Effector CD8-positive, alpha-beta T cell (primary cell): ENCODE data around the gene HOXC10.

Experiments used
- DNase-seq: peaks from one replicate; lab custom pipeline; 2025; lab: John Stamatoyannopoulos, UW

Gene HOXC10

GRCh38 chr12:54016478-54016964 lies 31.6 kb downstream of the HOXC10 start:
- no peak for DNase-seq

- DNase-seq, result no peak
These were observed 32.3 kb downstream of the HOXC10 start for GRCh38 chr12:54017027-54017788.

DNA sequence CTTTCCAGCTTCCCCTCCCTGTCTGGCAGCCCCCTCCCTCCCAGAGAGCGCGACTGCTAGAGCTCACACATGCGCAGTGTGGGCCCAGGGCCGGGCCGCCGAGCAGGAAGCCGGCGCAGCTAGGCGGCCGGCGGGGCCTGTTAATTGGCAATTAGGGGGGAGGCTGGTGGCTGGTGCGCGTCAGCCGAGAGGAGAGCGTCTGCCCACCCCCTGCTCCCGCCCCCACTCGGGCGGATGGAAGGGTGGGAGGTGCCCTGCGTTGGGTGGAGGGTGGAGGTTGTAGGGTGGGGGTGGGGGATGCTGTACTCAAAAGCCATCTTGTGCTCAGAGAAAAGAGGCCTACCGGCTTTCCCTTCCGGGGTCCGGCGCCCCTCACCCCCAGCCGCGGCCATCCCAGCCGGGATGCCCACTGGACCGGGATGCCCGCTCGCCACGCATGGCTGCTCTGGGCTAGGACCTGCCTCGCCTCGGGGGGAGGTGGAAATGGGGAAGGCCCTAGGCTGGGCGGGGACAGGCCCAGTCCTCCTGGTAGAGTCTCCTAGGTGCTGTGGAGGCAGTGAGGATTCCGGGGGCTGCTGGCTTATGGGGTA lies 33.0 kb downstream of the HOXC10 start:
- peak; percentile 59 for DNase-seq

GRCh38 chr12:54018468-54018984 lies 33.6 kb downstream of the HOXC10 start:
- no peak for DNase-seq

GRCh38 chr12:54019091-54019811 lies 34.3 kb downstream of the HOXC10 start:
- DNase-seq, result no peak

DNA sequence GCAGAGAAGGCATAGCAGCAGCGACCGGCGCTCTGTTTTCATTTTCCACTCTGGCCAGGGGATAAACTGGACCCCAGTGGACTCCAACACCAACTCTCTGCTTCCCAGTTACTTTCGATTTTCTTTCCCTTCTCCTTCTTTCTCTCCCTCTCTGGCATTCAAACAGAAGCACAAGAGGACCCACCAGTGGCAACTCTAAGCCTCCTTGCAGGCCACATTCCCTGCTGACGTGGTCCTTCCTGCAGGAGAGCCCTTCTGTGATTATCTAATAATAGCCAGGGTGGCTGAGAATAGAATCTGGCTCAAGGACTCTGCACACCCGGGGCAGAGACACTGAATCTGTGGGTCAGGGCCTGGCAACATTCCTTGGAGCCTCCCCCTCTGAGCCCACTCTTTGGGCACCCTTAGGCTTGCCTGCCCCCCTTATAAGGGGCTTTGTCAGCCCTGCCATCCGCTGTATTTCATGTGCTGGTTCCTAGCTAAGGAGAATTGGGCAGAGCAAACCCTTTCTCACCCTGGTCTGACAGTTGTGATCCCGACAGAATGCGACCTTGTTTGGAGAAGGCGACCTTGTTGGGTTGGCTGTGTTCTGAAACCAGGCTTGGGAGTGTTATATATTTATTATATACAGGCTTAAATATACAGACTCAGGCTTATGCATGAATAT lies 35.1 kb downstream of the HOXC10 start:
- DNase-seq, result no peak

GRCh38 chr12:54020591-54021405 lies 35.9 kb downstream of the HOXC10 start:
- DNase-seq, result no peak

- no peak for DNase-seq
These were observed 36.6 kb downstream of the HOXC10 start for GRCh38 chr12:54021432-54022013.

- DNase-seq, result no peak
These were observed 38.3 kb downstream of the HOXC10 start for GRCh38 chr12:54022960-54023884.

- no peak for DNase-seq
These were observed 39.2 kb downstream of the HOXC10 start for GRCh38 chr12:54024127-54024526.

- DNase-seq, result no peak
These were observed 39.8 kb downstream of the HOXC10 start for GRCh38 chr12:54024581-54025305.

DNA sequence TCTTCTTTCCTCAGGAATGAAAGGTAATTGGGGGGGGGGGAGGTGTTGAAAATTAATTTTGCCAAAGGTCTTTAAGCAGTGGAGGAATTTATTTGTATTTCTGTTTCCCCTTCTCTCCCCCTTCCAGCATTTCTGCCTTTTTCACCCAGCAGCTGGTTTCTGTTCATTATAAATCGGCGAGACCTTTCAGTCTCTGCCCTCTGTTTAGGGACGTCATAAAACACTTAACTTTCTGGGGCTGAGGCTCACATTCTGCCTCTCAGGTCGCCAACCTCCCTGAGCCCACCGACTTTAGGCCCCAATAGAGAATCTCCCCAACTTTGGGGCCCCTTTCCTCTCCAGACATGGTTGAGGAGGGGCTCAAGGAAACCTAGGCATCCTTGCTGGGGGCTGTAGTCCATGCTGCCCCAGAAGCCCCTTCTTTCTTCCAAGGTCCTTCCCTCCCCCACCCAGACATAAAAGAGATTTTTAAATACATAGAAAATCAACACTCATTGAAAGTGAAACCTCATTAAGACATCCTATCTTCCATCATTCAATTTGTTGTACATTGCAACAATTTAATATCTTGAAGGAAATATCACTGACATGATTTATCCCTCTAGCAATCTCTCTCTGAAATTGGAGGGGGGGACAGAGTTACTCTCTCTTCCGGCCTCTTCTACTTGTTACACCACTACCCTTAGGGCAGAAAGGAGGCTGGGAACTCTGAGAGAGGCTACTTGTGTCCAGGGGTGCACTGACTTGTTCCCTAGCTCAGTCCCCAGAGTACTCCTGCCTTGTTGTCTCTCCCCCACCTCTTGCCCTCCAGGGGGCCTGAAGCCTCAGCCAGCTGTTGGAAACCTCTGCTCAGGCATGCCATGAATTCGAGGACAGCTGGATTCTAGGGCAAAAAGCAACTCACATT lies 40.8 kb downstream of the HOXC10 start:
- no peak for DNase-seq

DNA sequence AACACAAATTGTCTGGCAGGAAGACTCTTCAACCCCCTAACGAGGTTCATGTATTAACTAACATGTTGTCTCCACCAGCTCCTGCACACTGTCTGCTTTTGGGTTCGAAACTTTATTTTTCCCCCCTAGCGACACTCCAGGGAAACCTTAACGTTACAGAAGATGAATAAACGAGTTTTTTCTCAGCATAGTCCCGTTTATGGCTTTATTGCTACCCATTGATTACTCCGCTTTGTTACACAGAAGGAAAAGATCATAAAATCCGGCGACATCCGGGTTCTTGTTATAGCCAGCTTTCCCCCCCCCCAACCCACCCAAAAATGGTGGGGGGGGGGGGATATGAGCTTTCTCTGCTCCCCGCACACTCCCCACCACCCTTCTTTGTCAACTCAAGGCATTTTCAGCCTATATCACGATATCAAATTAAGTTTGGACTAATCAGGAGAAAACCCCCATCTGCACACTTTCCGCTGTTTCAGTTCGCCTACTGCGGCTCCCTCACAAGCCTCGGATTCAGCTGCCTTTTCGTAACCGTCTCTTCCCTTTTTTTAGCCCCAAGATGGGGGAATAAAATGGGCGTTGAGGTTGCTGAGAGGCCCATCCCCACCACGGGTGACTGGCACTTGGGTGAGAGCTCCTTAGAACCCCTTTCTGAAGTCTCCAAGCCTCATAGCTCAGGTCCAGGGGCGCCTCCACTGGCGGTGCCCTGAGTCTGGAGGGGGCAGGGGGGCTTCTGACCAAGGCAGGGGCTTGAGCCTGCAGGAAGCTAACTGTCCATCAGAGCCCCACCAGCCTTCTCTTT lies 41.9 kb downstream of the HOXC10 start:
- DNase-seq, result no peak

DNA sequence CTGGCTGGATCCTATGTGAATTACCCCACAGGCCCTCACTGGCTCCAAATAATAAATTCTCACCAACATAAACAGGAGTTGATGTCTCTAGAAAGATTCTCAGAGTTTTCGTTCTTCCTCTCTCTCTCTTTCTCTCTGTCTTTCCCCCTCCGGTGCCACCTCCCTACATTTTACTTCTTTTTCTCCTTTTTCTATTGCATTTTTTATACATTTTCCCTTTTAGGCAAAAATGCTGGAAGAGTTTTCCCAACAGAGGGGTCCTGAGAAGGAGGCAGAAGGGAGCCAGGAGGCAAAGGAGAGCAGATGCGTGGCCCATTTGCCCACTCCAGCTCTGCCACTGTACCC lies 42.5 kb downstream of the HOXC10 start:
- DNase-seq, result no peak

- DNase-seq, result no peak
These were observed 43.6 kb downstream of the HOXC10 start, which contains the start of gene HOXC6 for GRCh38 chr12:54028314-54029201. Gene HOXC6 (plus strand): TSS chr12:54028440. CDS start chr12:54028522, 82 bp downstream.
